Nephron (organoid): ENCODE measurements around the gene CPN1.
A peak's percentile ranks its signal among the peaks of the same experiment; 100 is the strongest.

ENCODE experiments used
- H3K27ac Mint-ChIP-seq, 3 experiments: 2 replicates each; pipeline ENCODE4 v1.8.0; 2020; ENCODE audit warnings: mixed read lengths in 3 of 3, mild to moderate bottlenecking in 2 of 3, moderate library complexity in 1 of 3
- H3K27me3 Mint-ChIP-seq: 2 replicates; pipeline ENCODE4 v1.8.0; 2021; ENCODE audit warnings: low read depth, mild to moderate bottlenecking, moderate library complexity, mixed read lengths
- H3K36me3 Mint-ChIP-seq: 2 replicates; pipeline ENCODE4 v1.8.0; 2020; ENCODE audit warnings: low read depth, mixed read lengths
- H3K4me1 Mint-ChIP-seq: 2 replicates; pipeline ENCODE4 v1.8.0; 2020; ENCODE audit warnings: mixed read lengths
- H3K4me3 Mint-ChIP-seq, 3 experiments: 2 replicates each; pipeline ENCODE4 v1.8.0; 2020; ENCODE audit warnings: mild to moderate bottlenecking in 3 of 3, mixed read lengths in 3 of 3, moderate library complexity in 2 of 3
- H3K9me3 Mint-ChIP-seq: 2 replicates; pipeline ENCODE4 v1.8.0; 2020; ENCODE audit warnings: mixed read lengths
- CTCF ChIP-seq, 3 experiments: fragments of 200-600 bp; sonication (generic); IDR thresholded peaks; one replicate each; pipeline ENCODE4 v1.5.0; 2021; ENCODE audit warnings: antibody characterized with exemption in 3 of 3; ENCODE audit not compliant: unreplicated experiment in 3 of 3

Gene CPN1

DNA sequence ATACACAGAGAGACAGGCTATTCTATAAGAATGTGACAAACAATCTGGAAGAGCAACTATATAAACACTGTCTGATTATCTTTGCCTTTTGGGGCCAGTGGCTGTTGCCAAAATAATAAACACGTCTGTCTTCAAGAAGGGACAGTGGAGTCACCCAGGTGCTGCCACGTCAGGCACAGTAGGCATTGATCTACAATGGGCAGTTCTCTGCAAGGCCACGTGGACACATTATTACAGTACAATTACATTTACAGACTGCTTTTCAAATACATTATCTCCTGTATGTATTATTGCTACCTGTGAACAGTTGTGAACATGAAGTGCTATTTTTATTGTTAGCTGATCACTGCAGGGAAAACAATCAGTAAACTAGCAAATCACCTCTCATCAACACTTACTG is 86.0 kb downstream of the CPN1 start:
- Mint-ChIP-seq H3K27me3 (no peaks in the 10 kb centered on the region), H3K36me3 (no peaks in the 10 kb centered on the region), H3K4me1 (peaks cover 56% of the 10 kb centered on the region), H3K9me3 (no peaks in the 10 kb centered on the region), H3K27ac (peak overlapping the region; percentile 65 to 93 (median 70)), H3K4me3 (no peak overlapping the region)
- no peak for TF ChIP-seq CTCF (IDR thresholded peaks at IDR 0.05; ENCODE audit: unreplicated experiment in 3 of 3)

- no peaks in the 10 kb centered on the region for H3K9me3 Mint-ChIP-seq
- no peaks in the 10 kb centered on the region for H3K27me3 Mint-ChIP-seq
- no peak for TF ChIP-seq CTCF (IDR thresholded peaks at IDR 0.05; ENCODE audit: unreplicated experiment in 3 of 3)
- peaks cover 53% of the 10 kb centered on the region for H3K4me1 Mint-ChIP-seq
- peak overlapping the region; percentile 65 to 93 (median 70) for H3K27ac Mint-ChIP-seq
- no peak overlapping the region for H3K4me3 Mint-ChIP-seq
- no peaks in the 10 kb centered on the region for H3K36me3 Mint-ChIP-seq
These were observed 86.4 kb downstream of the CPN1 start for GRCh38 chr10:99995269-99995668.

DNA sequence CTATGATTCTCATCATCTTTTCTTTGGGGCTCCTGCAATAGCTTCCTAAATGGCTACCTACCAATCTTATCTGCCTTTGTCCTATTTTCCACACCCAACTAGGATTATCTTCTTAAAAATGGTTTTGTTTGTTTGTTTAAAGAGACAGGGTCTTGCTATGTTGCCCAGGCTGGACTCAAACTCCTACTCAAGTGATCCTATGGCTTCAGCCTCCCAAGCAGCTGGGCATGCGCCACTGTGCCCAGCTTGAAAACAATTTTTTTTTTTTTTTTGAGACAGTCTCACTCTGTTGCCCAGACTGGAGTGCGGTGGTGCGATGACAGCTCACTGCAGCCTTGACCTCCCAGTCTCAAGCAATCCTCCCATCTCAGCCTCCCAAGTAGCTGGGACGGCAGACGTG is 86.9 kb downstream of the CPN1 start:
- Mint-ChIP-seq H3K27me3 (no peaks in the 10 kb centered on the region), H3K4me3 (no peak overlapping the region), H3K4me1 (peaks cover 48% of the 10 kb centered on the region), H3K36me3 (no peaks in the 10 kb centered on the region), H3K9me3 (no peaks in the 10 kb centered on the region), H3K27ac (peak overlapping the region in 2 of 3 experiments; percentile 53 to 70)
- TF ChIP-seq CTCF (IDR thresholded peaks at IDR 0.05; ENCODE audit: unreplicated experiment in 3 of 3), result no peak

GRCh38 chr10:99993701-99994689 is 87.7 kb downstream of the CPN1 start:
- peak overlapping the region; percentile 45 to 53 (median 46) for H3K27ac Mint-ChIP-seq

More at GRCh38 chr10:99993701-99994689, 87.7 kb downstream of the CPN1 start:
- no peaks in the 10 kb centered on the region for H3K9me3 Mint-ChIP-seq
- no peaks in the 10 kb centered on the region for H3K36me3 Mint-ChIP-seq
- peaks cover 40% of the 10 kb centered on the region for H3K4me1 Mint-ChIP-seq
- no peaks in the 10 kb centered on the region for H3K27me3 Mint-ChIP-seq
- H3K4me3 Mint-ChIP-seq, result no peak overlapping the region
- TF ChIP-seq CTCF (IDR thresholded peaks at IDR 0.05; ENCODE audit: unreplicated experiment in 3 of 3), result no peak
